AML-193 (cell line): ENCODE data around the gene PHC1.
"Not testable (repeated sequence)": the region's sequence is repeated elsewhere in the genome, so short reads cannot be mapped to it uniquely, and the experiment has no call there.

Source experiments
- DNase-seq, 2 experiments: peaks; one replicate each; lab custom pipeline; 2025; lab: John Stamatoyannopoulos, UW

The PHC1 gene

GRCh38 chr12:8911606-8912268 lies 2.6 kb upstream of the PHC1 start:
- no peak for DNase-seq

- no peak for DNase-seq
These were observed 1.4 kb upstream of the PHC1 start for GRCh38 chr12:8912914-8913313.

- no peak for DNase-seq
These were observed 642 bp upstream of the PHC1 start for GRCh38 chr12:8913702-8914032.

- peak; percentile 43 to 57 for DNase-seq
These were observed 612 bp downstream of the PHC1 start for GRCh38 chr12:8914716-8915526.

- DNase-seq, result no peak
These were observed 1.8 kb downstream of the PHC1 start for GRCh38 chr12:8916154-8916553.

GRCh38 chr12:8917031-8917430 lies 2.7 kb downstream of the PHC1 start:
- no peak for DNase-seq

- DNase-seq, result no peak
These were observed 3.4 kb downstream of the PHC1 start for GRCh38 chr12:8917751-8918150.

- DNase-seq, result not testable (repeated sequence)
These were observed 5.3 kb downstream of the PHC1 start for GRCh38 chr12:8919643-8920042.

GRCh38 chr12:8922544-8922943 lies 8.2 kb downstream of the PHC1 start:
- DNase-seq, result no peak

GRCh38 chr12:8930655-8931323 lies 16.5 kb downstream of the PHC1 start:
- not testable (repeated sequence) for DNase-seq

GRCh38 chr12:8932464-8932863 lies 18.2 kb downstream of the PHC1 start:
- DNase-seq, result not testable (repeated sequence)

- not testable (repeated sequence) for DNase-seq
These were observed 19.8 kb downstream of the PHC1 start for GRCh38 chr12:8934080-8934479.

- DNase-seq, result no peak
These were observed 22.4 kb downstream of the PHC1 start for GRCh38 chr12:8936735-8937134.

GRCh38 chr12:8937842-8938442 lies 23.6 kb downstream of the PHC1 start:
- DNase-seq, result not testable (repeated sequence)

GRCh38 chr12:8941691-8942478 lies 27.6 kb downstream of the PHC1 start:
- DNase-seq, result no peak

GRCh38 chr12:8943565-8944186 lies 29.4 kb downstream of the PHC1 start:
- DNase-seq, result no peak

GRCh38 chr12:8946733-8947132 lies 32.4 kb downstream of the PHC1 start:
- no peak for DNase-seq

- DNase-seq, result peak in 1 of 2 experiments; percentile 15
These were observed 33.4 kb downstream of the PHC1 start for GRCh38 chr12:8947737-8948136.

- DNase-seq, result peak; percentile 59 to 76
These were observed 34.5 kb downstream of the PHC1 start for GRCh38 chr12:8948701-8949341.

GRCh38 chr12:8949342-8950220 lies 35.3 kb downstream of the PHC1 start, which contains the start of gene M6PR:
Gene M6PR, minus strand, starts transcription at chr12:8949645. Its CDS starts 3,241 bp downstream, at chr12:8946404.
- DNase-seq, result peak; percentile 98 to 100
